KOPT-K1 (cell line): ENCODE measurements around the gene C10orf90.

Experiments
- H3K27ac ChIP-seq: fragments of 200-600 bp; sonication (generic); 2 replicates; pipeline ENCODE4 v1.5.1; 2016; ENCODE audit warnings: antibody characterized with exemption, mild to moderate bottlenecking, low read depth, low read length; ENCODE audit not compliant: poor library complexity, severe bottlenecking
- H3K36me3 ChIP-seq: fragments of 200-600 bp; sonication (generic); 2 replicates; pipeline ENCODE4 v1.5.1; 2017; ENCODE audit warnings: antibody characterized with exemption, mild to moderate bottlenecking, low read length, moderate library complexity; ENCODE audit not compliant: insufficient read depth
- H3K9me3 ChIP-seq: fragments of 200-600 bp; sonication (generic); 2 replicates; pipeline ENCODE4 v1.5.1; 2017; ENCODE audit warnings: antibody characterized with exemption, low read length, mild to moderate bottlenecking; ENCODE audit not compliant: insufficient read depth, poor library complexity, severe bottlenecking

C10orf90 gene

GRCh38 chr10:126592901-126593300 is 77.6 kb downstream of the C10orf90 start:
- H3K27ac ChIP-seq, result no peak overlapping the region
- no peaks in the 10 kb centered on the region for H3K9me3 ChIP-seq
- H3K36me3 ChIP-seq, result no peaks in the 10 kb centered on the region

DNA sequence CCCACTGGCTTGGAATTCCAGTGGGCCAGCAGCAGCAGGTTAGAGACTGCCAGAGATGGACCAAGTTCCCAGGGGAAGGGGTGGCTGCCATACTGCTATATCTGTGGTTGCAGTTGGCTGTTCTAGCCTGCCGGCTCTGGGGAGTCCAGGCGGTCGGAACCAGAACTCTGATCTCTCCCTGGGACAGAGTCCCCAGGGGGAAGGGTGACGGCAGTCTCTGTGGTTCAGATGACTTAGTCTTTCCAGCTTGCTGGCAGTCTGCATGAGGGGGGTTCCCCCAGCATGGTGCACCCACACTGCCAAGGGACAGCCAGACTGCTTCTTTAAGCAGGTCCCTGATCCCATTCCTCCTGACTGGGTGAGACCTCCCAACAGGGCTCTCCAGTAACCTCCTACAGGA is 82.5 kb downstream of the C10orf90 start:
- Histone ChIP-seq H3K36me3 (no peaks in the 10 kb centered on the region), H3K27ac (no peak overlapping the region), H3K9me3 (no peaks in the 10 kb centered on the region)

- Histone ChIP-seq H3K36me3 (no peaks in the 10 kb centered on the region), H3K27ac (no peak overlapping the region), H3K9me3 (no peaks in the 10 kb centered on the region)
Measured at GRCh38 chr10:126586878-126587277, 83.6 kb downstream of the C10orf90 start.

DNA sequence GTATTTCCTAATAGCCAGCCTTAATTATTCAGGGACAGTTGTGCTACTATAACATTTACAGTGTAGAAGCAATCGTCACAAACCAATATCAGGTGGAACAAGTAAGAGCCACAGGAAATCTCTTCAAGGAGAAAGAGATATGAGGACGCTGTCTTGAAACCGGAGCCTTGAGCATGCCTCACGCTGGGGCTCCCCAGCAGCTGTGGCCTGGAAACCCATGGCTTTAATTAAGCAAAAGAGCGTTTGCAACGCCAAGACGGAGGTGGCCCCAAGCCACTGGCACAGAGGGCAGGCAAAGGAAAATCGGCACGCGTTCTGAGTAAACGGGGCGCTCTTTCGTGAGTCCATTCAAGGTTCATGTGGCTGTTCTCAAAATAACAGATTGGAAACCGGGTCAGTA is 84.4 kb downstream of the C10orf90 start:
- H3K27ac ChIP-seq, result no peak overlapping the region
- H3K9me3 ChIP-seq, result no peaks in the 10 kb centered on the region
- no peaks in the 10 kb centered on the region for H3K36me3 ChIP-seq

DNA sequence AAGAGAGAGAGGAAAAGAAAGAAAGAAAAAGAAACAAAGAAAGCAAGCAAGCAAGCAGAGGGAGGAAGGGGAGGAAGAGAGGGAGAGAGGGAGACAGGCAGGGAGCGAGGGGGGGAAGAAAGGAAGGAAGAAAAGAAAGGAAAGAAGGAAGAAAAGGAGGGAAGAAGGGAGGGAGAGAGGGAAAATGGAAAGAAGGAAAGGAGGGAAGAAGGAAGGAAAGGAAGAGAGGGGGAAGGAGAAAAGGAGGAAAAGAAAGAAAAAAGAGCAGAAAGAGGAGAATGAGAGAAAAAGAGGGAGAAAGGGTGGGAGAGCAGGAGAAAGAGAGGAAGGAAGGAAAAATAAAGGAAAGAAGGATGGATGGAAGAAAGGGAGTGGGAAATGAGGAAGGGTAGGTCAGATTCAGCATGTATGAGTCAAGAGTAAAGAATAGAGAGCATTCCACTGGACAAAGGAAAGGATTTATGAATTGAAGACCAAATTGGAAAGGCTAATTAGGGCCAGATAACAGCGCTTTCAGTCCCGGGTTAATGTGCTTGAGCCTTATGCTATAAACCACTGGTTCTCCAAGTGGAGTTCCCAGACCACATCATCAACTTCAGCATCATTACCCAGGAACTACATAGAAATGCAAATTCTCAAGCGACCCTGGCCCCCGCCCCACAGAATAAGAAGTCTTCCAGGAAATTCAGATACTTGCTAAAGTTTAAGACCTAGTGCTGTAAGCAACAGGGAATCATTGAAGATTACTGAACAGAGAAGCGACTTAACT is 85.1 kb downstream of the C10orf90 start:
- no peaks in the 10 kb centered on the region for H3K36me3 ChIP-seq
- no peaks in the 10 kb centered on the region for H3K9me3 ChIP-seq
- no peak overlapping the region for H3K27ac ChIP-seq

DNA sequence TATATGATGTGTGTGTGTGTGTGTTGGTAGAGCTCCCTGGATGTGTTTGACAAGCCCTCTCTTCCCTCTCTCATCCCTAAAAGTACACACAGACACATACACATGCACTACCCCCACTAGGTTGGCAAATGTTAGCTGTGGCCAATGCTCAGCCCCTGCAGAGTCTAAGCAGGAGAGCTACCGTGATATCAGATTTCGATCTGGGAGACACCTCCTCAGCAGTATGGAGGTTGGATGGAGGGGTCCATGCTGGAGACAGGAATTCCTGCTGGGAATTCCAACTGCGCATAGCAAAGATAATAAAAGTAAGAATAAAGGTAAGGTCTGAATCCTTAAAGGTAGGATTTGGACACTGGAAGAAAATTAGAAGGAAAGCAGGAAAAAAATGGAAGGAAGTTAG is 85.7 kb downstream of the C10orf90 start:
- Histone ChIP-seq H3K27ac (no peak overlapping the region), H3K36me3 (no peaks in the 10 kb centered on the region)

DNA sequence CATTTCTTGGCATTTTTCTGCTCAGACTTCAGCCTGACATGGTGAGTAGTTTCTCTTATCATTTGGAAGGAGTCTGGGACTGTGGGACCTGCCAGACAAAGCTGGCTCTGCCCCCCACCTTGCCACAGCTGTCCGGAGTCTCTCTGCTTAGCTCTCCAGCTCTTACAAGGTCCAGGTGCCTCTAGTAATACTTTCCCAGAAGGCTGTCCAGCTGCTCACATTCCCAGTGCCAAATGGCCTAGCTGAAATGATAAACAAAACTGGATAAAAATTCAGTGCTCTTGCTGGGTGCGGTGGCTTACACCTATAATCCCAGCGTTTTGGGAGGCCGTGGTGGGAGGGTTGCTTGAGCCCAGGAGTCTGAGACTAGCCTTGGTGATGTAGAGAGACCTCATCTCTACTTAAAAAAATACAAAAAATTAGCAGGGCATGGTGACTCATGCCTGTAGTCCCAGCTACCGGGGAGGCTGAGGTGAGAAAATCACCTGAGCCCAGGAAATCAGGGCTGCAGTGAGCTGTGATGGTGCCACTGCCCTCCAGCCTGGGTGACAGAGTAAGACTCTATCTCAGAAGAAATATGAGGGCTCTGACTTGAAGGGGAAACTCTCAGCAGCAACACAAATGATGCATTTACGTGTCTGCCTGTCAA is 86.8 kb downstream of the C10orf90 start:
- H3K36me3 ChIP-seq, result no peaks in the 10 kb centered on the region
- H3K27ac ChIP-seq, result no peak overlapping the region
- H3K9me3 ChIP-seq, result no peaks in the 10 kb centered on the region

More for the DNA sequence above, 85.7 kb downstream of the C10orf90 start:
- no peaks in the 10 kb centered on the region for H3K9me3 ChIP-seq

DNA sequence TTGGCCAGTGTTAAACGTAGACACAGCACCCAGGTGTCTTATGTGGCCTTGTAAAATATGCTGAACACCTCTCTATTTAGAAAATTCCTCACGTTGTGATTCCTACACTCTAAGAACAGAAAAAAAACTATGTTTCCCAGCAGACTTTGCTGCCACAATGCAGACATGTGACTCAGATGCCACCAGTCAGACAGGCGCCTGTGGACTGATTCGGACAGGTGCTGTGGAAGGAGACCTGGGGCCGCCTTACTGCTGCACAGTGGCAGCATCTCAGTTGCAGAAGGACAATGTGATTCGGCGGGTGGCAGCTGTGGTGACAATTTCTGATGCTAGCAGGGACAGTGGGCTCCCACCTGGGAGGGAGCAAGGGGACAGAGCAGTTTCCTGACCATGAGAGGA is 88.8 kb downstream of the C10orf90 start:
- Histone ChIP-seq H3K36me3 (no peaks in the 10 kb centered on the region), H3K9me3 (no peaks in the 10 kb centered on the region), H3K27ac (no peak overlapping the region)

GRCh38 chr10:126580873-126581647 is 89.4 kb downstream of the C10orf90 start:
- H3K36me3 ChIP-seq, result no peaks in the 10 kb centered on the region
- no peak overlapping the region for H3K27ac ChIP-seq
- H3K9me3 ChIP-seq, result no peaks in the 10 kb centered on the region

GRCh38 chr10:126576336-126576735 is 94.2 kb downstream of the C10orf90 start:
- no peaks in the 10 kb centered on the region for H3K9me3 ChIP-seq
- H3K27ac ChIP-seq, result no peak overlapping the region
- H3K36me3 ChIP-seq, result no peaks in the 10 kb centered on the region

- Histone ChIP-seq H3K9me3 (no peaks in the 10 kb centered on the region), H3K27ac (no peak overlapping the region), H3K36me3 (no peaks in the 10 kb centered on the region)
Measured at GRCh38 chr10:126570621-126571602, 99.6 kb downstream of the C10orf90 start.

GRCh38 chr10:126570245-126570570 is 100.3 kb downstream of the C10orf90 start:
- Histone ChIP-seq H3K9me3 (no peaks in the 10 kb centered on the region), H3K27ac (no peak overlapping the region), H3K36me3 (no peaks in the 10 kb centered on the region)

GRCh38 chr10:126569513-126570244 is 100.8 kb downstream of the C10orf90 start:
- no peaks in the 10 kb centered on the region for H3K9me3 ChIP-seq
- H3K27ac ChIP-seq, result no peak overlapping the region
- no peaks in the 10 kb centered on the region for H3K36me3 ChIP-seq

DNA sequence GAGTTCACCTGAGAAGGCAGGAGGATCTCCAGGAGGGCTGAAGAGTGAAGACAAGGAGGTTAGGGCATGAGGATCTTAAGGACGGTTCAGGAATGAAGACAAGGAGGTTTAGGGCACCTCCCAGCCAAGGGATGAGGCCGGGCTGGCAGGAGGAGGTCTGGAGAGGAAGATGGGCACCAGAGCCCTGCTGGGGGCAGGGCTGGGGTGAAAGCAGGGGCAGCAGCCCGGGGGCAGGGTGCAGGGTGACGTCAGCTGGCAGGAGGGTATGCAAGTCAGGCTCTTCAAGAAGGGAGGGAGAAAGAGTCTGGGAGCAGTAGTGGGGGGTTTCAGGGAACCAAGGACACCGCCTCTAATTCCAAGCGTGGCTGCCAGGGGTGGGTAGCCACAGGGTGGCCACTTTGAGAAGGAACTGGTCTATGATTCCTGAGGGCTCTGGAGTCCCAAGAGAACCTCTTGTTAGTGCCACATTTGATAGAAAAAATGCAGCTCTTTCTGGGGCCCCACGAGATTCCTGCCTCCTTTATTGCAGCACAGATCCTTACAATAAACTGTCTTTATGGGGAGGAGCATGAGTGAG is 101.6 kb downstream of the C10orf90 start:
- H3K9me3 ChIP-seq, result no peaks in the 10 kb centered on the region
- H3K36me3 ChIP-seq, result no peaks in the 10 kb centered on the region
- no peak overlapping the region for H3K27ac ChIP-seq
